Endothelial cell (in vitro differentiated cells): ENCODE measurements around the gene SPINDOC. TPM values are rescaled to one million over a fixed set of nuclear protein-coding genes. Genes with fewer than 3 reads are reported as not detected.
"Not testable (repeated sequence)": the region's sequence is repeated elsewhere in the genome, so short reads cannot be mapped to it uniquely, and the experiment has no call there.

ENCODE experiments used
- DNase-seq: peaks from one replicate; pipeline ENCODE4 v3.0.0; 2021; ENCODE audit warnings: low spot score
- H3K27ac Mint-ChIP-seq: one replicate; pipeline ENCODE4 v1.8.0; 2021; ENCODE audit warnings: mixed read lengths, inconsistent platforms; ENCODE audit not compliant: unreplicated experiment
- H3K27me3 Mint-ChIP-seq: one replicate; pipeline ENCODE4 v1.8.0; 2021; ENCODE audit warnings: mild to moderate bottlenecking, moderate library complexity, mixed read lengths, inconsistent platforms; ENCODE audit not compliant: unreplicated experiment
- H3K36me3 Mint-ChIP-seq: one replicate; pipeline ENCODE4 v1.8.0; 2021; ENCODE audit warnings: mild to moderate bottlenecking, low read depth, mixed read lengths, inconsistent platforms; ENCODE audit not compliant: unreplicated experiment
- H3K4me1 Mint-ChIP-seq: one replicate; pipeline ENCODE4 v1.8.0; 2021; ENCODE audit warnings: mild to moderate bottlenecking, mixed read lengths, inconsistent platforms; ENCODE audit not compliant: unreplicated experiment
- H3K4me3 Mint-ChIP-seq: one replicate; pipeline ENCODE4 v1.8.0; 2021; ENCODE audit warnings: mild to moderate bottlenecking, mixed read lengths, inconsistent platforms; ENCODE audit not compliant: unreplicated experiment
- H3K9me3 Mint-ChIP-seq: one replicate; pipeline ENCODE4 v1.8.0; 2021; ENCODE audit warnings: mixed read lengths, inconsistent platforms; ENCODE audit not compliant: unreplicated experiment
- total RNA-seq: library from RNA; stranded (reverse); fragmentation: NEBNext Ultra II Directional; extraction: Animal tissue kit (Norgen Biotek cat#: 25700); gene quantifications from one replicate; pipeline ENCODE4 v1.2.1, GENCODE V29; 2021; ENCODE audit not compliant: unreplicated experiment
- TF ChIP-seq, protein P1 (sequence below): fragments of 200-600 bp; sonication (generic); IDR thresholded peaks from one replicate; pipeline ENCODE4 v1.5.0; 2021; ENCODE audit warnings: antibody characterized with exemption; ENCODE audit not compliant: unreplicated experiment

Gene SPINDOC
- total RNA-seq, 1 donor from 2014 or later: 55.3 TPM

DNA sequence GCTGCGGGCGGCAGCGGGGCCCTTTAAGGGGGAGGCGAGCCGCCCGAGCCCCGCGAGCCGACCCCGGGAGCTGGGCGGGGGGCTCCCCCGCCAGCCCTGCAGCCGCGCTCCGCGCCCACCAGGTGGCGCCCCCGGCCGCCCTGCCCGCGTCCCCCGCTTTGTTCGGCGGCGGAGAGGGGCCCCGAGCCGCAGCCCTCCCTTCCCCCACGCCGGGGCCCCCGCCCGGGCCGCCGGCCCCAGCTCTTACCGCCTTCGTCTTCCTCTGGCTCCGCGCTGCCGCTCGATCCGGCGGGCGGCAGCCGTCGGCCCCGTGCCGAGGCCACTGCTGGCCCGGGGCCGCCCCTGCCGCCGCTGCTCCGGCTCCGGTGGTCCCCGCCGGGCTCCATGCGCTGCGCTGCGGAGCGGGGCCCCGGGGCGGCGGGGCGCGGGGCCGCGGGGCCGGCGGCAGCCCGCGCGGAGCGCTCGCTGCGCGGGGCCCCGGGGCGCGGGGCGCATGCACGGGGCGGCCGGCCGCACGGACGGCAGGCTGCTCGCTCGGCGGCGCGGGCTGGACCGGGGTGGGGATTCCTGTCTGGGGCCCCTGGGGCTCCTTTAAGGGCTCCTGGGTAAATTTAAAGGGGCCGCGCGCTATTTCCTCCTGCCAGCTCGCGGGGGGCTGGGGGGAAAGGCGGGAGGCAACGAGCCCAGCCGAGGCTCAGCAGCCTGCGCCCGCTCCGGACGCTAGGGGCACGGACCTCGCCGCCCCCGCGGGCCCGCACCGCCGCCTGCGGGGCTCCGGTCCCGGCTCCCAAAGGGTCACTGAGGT, 44.8 kb upstream of the SPINDOC start, which contains the start of gene ZFTA:
Gene ZFTA (minus strand): TSS at position 539 of the 805 bp plus-strand sequence. CDS start 153 bp downstream, at position 386.
- Mint-ChIP-seq H3K9me3 (no peaks in the 10 kb centered on the region), H3K27ac (peak within 1 kb of the TSS; percentile 85), H3K4me1 (peaks cover 24% of the 10 kb centered on the region), H3K27me3 (peaks cover 6% of the 10 kb centered on the region), H3K4me3 (peak within 1 kb of the TSS; percentile 97), H3K36me3 (peaks cover 11% of the 10 kb centered on the region)
- peak; percentile 83 for DNase-seq
- TF ChIP-seq, protein P1, sequence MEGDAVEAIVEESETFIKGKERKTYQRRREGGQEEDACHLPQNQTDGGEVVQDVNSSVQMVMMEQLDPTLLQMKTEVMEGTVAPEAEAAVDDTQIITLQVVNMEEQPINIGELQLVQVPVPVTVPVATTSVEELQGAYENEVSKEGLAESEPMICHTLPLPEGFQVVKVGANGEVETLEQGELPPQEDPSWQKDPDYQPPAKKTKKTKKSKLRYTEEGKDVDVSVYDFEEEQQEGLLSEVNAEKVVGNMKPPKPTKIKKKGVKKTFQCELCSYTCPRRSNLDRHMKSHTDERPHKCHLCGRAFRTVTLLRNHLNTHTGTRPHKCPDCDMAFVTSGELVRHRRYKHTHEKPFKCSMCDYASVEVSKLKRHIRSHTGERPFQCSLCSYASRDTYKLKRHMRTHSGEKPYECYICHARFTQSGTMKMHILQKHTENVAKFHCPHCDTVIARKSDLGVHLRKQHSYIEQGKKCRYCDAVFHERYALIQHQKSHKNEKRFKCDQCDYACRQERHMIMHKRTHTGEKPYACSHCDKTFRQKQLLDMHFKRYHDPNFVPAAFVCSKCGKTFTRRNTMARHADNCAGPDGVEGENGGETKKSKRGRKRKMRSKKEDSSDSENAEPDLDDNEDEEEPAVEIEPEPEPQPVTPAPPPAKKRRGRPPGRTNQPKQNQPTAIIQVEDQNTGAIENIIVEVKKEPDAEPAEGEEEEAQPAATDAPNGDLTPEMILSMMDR: peak; percentile 90

DNA sequence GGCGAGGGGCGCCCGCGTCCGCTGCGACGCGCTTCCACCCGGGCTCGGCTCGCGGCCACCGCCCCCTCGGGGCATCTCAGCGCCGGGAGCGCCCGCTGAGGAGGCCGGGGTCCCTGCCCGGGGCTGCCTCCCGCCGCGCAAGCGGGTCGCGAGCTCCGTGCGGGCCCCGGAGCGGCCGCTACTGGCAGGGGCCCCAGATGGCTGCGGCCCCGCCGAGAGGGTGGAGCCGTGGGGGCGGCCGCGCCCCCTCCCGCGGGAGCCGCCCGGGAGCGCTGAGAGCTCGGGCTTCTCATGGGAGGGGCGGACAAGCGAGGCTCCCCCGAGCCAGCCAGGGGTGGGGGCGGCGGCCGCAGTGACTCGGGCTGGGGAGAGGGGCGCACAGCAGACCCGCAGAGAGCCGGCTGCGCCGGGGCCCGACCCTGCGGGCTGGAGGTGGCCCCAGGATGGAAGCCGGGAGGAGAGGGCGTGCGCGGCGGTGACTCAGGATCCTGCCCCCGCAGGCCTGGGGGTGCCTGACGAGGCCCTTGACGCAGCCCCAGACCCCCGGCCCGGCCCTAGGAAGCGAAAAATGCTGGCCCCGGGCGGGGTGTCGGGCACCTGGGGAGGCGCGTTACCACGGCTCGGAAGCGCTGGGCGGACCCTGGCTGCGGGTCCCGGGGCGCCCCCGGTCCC, 44.1 kb upstream of the SPINDOC start:
- Mint-ChIP-seq H3K4me3 (no peak overlapping the region), H3K27me3 (peaks cover 6% of the 10 kb centered on the region), H3K9me3 (no peaks in the 10 kb centered on the region), H3K27ac (no peak overlapping the region), H3K36me3 (peaks cover 11% of the 10 kb centered on the region), H3K4me1 (peaks cover 24% of the 10 kb centered on the region)
- TF ChIP-seq, protein P1: no peak
- peak; percentile 42 for DNase-seq

DNA sequence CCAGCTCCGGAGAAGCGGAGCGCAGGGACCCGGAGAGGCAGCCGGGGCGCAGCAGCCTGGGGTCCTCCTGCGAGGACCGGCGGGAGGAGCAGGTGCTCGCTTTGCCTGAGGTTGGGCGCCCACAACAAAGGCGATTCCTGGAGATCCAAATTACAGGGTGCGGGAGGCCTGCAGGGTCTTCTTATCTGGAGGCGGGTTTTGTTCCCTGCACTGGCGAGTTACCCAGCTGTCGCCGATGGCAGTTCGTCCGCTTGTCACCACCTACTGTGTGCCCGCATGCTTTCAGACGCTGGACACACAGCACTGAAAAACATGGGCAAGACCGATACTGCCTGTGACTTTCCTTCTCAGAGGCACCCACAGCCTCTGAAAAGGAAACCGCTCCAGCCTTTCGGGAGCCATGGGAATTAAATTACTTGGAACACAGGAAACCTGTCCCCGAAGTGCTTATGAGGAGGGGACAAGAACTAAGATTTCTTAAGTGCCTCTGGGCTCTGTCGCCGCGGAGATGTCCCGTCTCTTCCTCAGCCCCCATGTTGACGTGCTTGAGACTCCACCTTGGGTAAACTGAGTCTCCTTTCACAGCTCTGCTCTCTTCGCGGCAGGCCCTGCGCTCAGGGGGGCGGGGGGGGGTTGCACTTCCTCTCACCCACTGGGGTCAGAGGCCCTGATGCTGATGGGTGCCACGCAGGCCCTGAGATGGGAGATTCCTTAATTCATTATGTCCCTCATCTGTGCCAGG, 43.4 kb upstream of the SPINDOC start:
- H3K9me3 Mint-ChIP-seq: no peaks in the 10 kb centered on the region
- peak overlapping the region; percentile 36 for H3K27ac Mint-ChIP-seq
- DNase-seq: no peak
- H3K4me1 Mint-ChIP-seq: peaks cover 24% of the 10 kb centered on the region
- peaks cover 11% of the 10 kb centered on the region for H3K36me3 Mint-ChIP-seq
- peaks cover 6% of the 10 kb centered on the region for H3K27me3 Mint-ChIP-seq
- H3K4me3 Mint-ChIP-seq: peak overlapping the region; percentile 92
- TF ChIP-seq, protein P1: no peak

DNA sequence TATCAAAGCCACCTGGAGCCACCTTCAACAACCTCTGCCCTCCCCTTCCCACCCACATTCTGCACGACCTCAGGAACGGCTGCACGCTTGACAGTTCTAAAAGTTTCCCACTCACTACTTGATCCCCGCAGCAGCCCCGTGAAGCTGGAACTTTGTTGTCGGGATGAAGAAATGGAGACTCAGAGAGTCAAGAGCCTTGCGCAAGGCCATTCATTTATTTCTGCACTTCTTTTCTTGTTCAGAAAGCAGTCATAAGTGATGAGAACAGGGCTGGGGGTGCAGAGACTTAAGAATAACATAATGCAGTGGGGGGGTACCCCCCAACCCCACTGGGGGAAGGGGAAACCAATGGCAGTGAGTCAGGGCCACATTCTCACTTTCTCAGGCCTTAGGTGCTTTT, 42.5 kb upstream of the SPINDOC start:
- Mint-ChIP-seq H3K4me3 (no peak overlapping the region), H3K4me1 (peaks cover 24% of the 10 kb centered on the region), H3K27ac (no peak overlapping the region), H3K36me3 (peaks cover 8% of the 10 kb centered on the region), H3K9me3 (no peaks in the 10 kb centered on the region), H3K27me3 (peaks cover 8% of the 10 kb centered on the region)
- DNase-seq: no peak
- TF ChIP-seq, protein P1: no peak

DNA sequence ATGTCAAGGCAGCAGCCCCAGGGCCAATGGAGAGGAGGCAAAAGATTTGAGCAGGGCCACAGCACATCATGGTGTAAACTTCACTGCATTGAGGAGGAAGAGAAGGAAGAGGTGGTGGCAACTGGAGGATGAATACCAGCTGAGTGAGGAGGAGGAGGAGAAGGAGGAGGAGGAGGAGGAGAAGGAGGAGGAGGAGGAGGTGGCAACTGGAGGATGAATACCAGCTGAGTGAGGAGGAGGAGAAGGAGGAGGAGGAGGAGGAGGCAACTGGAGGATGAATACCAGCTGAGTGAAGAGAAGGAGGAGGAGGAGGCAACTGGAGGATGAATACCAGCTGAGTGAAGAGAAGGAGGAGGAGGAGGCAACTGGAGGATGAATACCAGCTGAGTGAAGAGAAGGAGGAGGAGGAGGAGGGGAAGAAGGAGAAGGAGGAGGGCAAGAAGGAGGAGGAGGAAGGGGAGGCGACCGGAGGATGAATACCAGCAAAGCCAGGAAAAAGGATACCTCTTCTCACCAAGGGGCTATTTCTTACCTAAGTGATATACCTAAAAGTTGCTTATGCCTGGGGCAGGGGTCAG, 41.4 kb upstream of the SPINDOC start:
- H3K27ac Mint-ChIP-seq, H3K9me3 Mint-ChIP-seq, H3K36me3 Mint-ChIP-seq, DNase-seq, H3K27me3 Mint-ChIP-seq: not testable (repeated sequence)
- H3K4me1 Mint-ChIP-seq: peaks cover 20% of the 10 kb centered on the region
- peak overlapping the region; percentile 62 for H3K4me3 Mint-ChIP-seq
